ENCODE results near the gene MSANTD2. TPM values are rescaled to one million over a fixed set of nuclear protein-coding genes. Genes with fewer than 3 reads are reported as not detected.

The MSANTD2 gene
- total RNA-seq, 4 donors from 2014 or later = 19.8 to 32.8 (median 23.5) TPM

GRCh38 chr11:124838805-124839127, 38.6 kb upstream of the MSANTD2 start:
- no peak overlapping the region for H3K27ac ChIP-seq
- H3K4me1 ChIP-seq = peaks cover 0 to 35% (median 16%) of the 10 kb centered on the region in 4 donors
- H3K4me3 ChIP-seq = peak overlapping the region in 1 of 4 donors; percentile 6
- peaks cover 8 to 61% of the 10 kb centered on the region in 2 donors for H3K27me3 ChIP-seq
- no peaks in the 10 kb centered on the region for H3K36me3 ChIP-seq
- TF ChIP-seq EP300 (IDR thresholded peaks at IDR 0.05) (no peak), CTCF (IDR thresholded peaks at IDR 0.05) (no peak)
- DNase-seq (ENCODE audit: low spot score in 2 of 2) = no peak
- no peaks in the 10 kb centered on the region for H3K9me3 ChIP-seq
- 28 to 41% methylated on average over 5 of the region's 5 CpGs for WGBS, 2 donors

- TF ChIP-seq CTCF (IDR thresholded peaks at IDR 0.05) (no peak), POLR2A (IDR thresholded peaks at IDR 0.05) (no peak), EP300 (IDR thresholded peaks at IDR 0.05) (no peak)
- peak overlapping the region in 1 of 4 donors; percentile 28 for H3K27ac ChIP-seq
- 18 to 23% methylated on average over 3 of the region's 3 CpGs for WGBS, 2 donors
- peaks cover 4 to 55% of the 10 kb centered on the region in 2 donors for H3K27me3 ChIP-seq
- DNase-seq (ENCODE audit: low spot score in 2 of 2) = peak in 1 of 2 donors; percentile 24
- H3K36me3 ChIP-seq = no peaks in the 10 kb centered on the region
- no peaks in the 10 kb centered on the region for H3K9me3 ChIP-seq
- peaks cover 0 to 23% (median 14%) of the 10 kb centered on the region in 4 donors for H3K4me1 ChIP-seq
- no peak overlapping the region for H3K4me3 ChIP-seq
Measured at GRCh38 chr11:124837491-124837856, 37.3 kb upstream of the MSANTD2 start.

DNA sequence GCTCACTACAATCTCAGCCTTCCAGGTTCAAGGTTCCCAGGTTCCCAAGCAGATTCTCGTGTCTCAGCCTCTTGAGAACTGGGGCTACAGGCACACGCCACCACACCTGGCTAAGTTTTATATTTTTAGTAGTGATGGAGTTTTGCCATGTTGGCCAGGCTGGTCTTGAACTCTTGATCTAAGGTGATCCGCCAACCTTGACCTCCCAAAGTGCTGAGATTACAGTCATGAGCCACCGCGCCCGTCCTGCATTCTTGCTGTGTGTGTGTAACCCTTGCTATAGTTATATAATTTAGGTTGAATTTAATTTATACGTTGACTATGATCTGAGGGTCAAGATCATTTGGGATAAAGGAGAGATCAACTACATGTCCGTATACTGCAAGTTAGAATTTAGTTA, 35.7 kb upstream of the MSANTD2 start:
- TF ChIP-seq POLR2A (IDR thresholded peaks at IDR 0.05) (no peak), EP300 (IDR thresholded peaks at IDR 0.05) (no peak), CTCF (IDR thresholded peaks at IDR 0.05) (no peak)
- H3K4me3 ChIP-seq = peak overlapping the region in 1 of 4 donors; percentile 43
- H3K4me1 ChIP-seq = peaks cover 0 to 23% (median 14%) of the 10 kb centered on the region in 4 donors
- H3K9me3 ChIP-seq = no peaks in the 10 kb centered on the region
- no peaks in the 10 kb centered on the region for H3K36me3 ChIP-seq
- peaks cover 0 to 42% of the 10 kb centered on the region in 2 donors for H3K27me3 ChIP-seq
- H3K27ac ChIP-seq = peak overlapping the region in 1 of 4 donors; percentile 76
- 85 to 89% methylated on average over 8 of the region's 8 CpGs for WGBS, 2 donors
- DNase-seq (ENCODE audit: low spot score in 2 of 2) = no peak

DNA sequence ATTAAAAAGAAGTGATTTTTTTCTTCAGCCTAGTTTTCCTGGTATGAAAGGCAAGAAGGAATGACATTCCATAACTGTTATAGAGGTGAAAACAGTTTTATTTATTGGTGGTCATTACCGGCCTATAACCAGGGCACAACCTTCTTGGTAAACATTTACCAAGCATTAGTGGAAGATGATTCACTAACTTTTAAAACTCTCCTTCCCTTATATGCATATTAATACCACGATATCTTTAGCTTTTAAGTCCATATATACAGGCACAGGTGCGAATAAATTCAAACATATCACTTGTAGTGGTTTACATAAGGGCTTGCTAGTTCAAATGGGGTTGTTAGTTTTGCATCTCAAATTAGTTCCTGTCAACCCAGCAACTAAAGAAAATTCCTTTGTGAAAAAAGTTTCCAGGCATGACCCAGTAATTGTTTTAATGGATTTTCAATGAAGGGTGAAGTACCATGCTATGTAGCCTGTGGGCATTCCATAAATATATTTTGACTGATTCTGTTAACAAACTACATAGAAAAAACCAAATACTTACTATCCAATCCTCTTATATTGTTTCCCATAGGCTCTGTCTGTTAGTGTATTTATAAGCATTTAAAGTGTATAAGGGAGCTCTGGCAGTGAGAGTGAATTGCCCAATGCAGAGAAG, 34.4 kb upstream of the MSANTD2 start:
- DNase-seq (ENCODE audit: low spot score in 2 of 2) = no peak
- Histone ChIP-seq H3K27ac (no peak overlapping the region), H3K4me3 (no peak overlapping the region), H3K27me3 (peaks cover 0 to 29% of the 10 kb centered on the region in 2 donors), H3K36me3 (no peaks in the 10 kb centered on the region), H3K9me3 (no peaks in the 10 kb centered on the region), H3K4me1 (peaks cover 0 to 18% (median 11%) of the 10 kb centered on the region in 4 donors)
- 85 to 89% methylated on average over 3 of the region's 3 CpGs for WGBS, 2 donors
- TF ChIP-seq EP300 (IDR thresholded peaks at IDR 0.05) (no peak), CTCF (IDR thresholded peaks at IDR 0.05) (no peak), POLR2A (IDR thresholded peaks at IDR 0.05) (no peak)

DNA sequence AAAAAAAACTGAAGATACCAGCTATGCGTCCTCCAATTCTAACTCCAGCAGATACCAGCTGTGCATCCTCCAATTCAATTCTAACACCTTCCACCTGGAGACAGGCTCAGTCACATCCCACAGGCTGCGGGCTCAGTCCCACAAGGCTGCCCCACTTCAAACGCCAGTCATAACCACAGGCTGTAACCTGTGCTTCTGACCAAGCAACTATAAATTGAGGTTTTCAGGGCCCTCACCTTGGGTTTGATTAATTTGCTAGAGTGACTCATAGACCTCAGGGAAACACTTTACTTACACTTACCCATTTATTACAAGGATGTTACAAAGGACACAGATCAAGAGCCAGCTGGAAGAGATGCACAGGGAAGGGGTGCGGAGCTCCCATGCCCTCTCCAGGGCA, 32.4 kb upstream of the MSANTD2 start:
- TF ChIP-seq CTCF (IDR thresholded peaks at IDR 0.05) = no peak
- TF ChIP-seq EP300 (IDR thresholded peaks at IDR 0.05) = no peak
- TF ChIP-seq POLR2A (IDR thresholded peaks at IDR 0.05) = no peak
- Histone ChIP-seq H3K27me3 (peaks cover 0 to 9% of the 10 kb centered on the region in 2 donors), H3K36me3 (no peaks in the 10 kb centered on the region), H3K27ac (no peak overlapping the region), H3K4me3 (no peak overlapping the region), H3K9me3 (no peaks in the 10 kb centered on the region), H3K4me1 (peaks cover 0 to 9% (median 2%) of the 10 kb centered on the region in 4 donors)
- DNase-seq (ENCODE audit: low spot score in 2 of 2) = no peak
- WGBS, 2 donors = 83 to 84% methylated on average over 4 of the region's 4 CpGs
